ENCODE data around the gene DNAJC27. TPM values are rescaled to one million over a fixed set of nuclear protein-coding genes. Genes with fewer than 3 reads are reported as not detected.

The DNAJC27 gene
- polyA plus RNA-seq, 1 of the 3 experiments (the other 2 are of a cell fraction): 2.4 TPM

DNA sequence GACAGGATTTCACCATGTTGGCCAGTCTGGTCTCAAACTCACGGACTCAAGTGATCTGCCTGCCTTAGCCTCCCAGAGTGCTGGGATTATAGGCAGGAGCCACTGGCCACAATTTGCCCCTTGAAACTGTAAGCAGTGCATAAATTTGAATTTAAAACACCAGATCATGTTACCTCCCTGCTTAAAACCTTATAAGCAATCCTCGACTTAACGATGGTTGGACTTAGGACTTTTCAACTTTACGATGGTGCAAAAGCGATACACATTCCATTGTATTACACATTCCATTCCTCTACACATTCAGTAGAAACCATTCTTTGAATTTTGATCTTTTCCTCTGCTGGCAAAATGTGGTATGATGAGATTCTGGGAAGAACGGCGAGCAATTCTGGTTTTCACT is 46.9 kb upstream of the DNAJC27 start:
- H3K4me2 ChIP-seq: no peak overlapping the region
- TF ChIP-seq YY1 (IDR thresholded peaks at IDR 0.05; ENCODE audit: low read depth): no peak
- TF ChIP-seq MXI1 (IDR thresholded peaks at IDR 0.05; ENCODE audit: low read depth, low read length): no peak
- no peak for TF ChIP-seq GABPA (IDR thresholded peaks at IDR 0.05; ENCODE audit: low read depth)
- TF ChIP-seq, protein P1, sequence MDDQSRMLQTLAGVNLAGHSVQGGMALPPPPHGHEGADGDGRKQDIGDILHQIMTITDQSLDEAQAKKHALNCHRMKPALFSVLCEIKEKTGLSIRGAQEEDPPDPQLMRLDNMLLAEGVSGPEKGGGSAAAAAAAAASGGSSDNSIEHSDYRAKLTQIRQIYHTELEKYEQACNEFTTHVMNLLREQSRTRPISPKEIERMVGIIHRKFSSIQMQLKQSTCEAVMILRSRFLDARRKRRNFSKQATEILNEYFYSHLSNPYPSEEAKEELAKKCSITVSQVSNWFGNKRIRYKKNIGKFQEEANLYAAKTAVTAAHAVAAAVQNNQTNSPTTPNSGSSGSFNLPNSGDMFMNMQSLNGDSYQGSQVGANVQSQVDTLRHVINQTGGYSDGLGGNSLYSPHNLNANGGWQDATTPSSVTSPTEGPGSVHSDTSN (IDR thresholded peaks at IDR 0.05): no peak
- TF ChIP-seq FOXJ3 (CRISPR knock-in tag; IDR thresholded peaks at IDR 0.05): no peak
- no peak for TF ChIP-seq ELF1 (IDR thresholded peaks at IDR 0.05)
- TF ChIP-seq FOSL2 (IDR thresholded peaks at IDR 0.05; ENCODE audit: borderline replicate concordance, low read depth): no peak
- no peak for TF ChIP-seq CHD2 (IDR thresholded peaks at IDR 0.05; ENCODE audit: low read length, partially characterized antibody)
- no peak for TF ChIP-seq NFIC (IDR thresholded peaks at IDR 0.05; ENCODE audit: borderline replicate concordance)
- no peak for TF ChIP-seq RCOR1 (IDR thresholded peaks at IDR 0.05; ENCODE audit: low read length)
- TF ChIP-seq POLR2AphosphoS5 (IDR thresholded peaks at IDR 0.05; ENCODE audit: low read depth, low read length): no peak
- TF ChIP-seq EZH2phosphoT487 (IDR thresholded peaks at IDR 0.05; ENCODE audit: borderline replicate concordance, low read depth): no peak
- no peak for TF ChIP-seq TEAD4 (IDR thresholded peaks at IDR 0.05; ENCODE audit: borderline replicate concordance, insufficient read depth)
- TF ChIP-seq, protein P2, sequence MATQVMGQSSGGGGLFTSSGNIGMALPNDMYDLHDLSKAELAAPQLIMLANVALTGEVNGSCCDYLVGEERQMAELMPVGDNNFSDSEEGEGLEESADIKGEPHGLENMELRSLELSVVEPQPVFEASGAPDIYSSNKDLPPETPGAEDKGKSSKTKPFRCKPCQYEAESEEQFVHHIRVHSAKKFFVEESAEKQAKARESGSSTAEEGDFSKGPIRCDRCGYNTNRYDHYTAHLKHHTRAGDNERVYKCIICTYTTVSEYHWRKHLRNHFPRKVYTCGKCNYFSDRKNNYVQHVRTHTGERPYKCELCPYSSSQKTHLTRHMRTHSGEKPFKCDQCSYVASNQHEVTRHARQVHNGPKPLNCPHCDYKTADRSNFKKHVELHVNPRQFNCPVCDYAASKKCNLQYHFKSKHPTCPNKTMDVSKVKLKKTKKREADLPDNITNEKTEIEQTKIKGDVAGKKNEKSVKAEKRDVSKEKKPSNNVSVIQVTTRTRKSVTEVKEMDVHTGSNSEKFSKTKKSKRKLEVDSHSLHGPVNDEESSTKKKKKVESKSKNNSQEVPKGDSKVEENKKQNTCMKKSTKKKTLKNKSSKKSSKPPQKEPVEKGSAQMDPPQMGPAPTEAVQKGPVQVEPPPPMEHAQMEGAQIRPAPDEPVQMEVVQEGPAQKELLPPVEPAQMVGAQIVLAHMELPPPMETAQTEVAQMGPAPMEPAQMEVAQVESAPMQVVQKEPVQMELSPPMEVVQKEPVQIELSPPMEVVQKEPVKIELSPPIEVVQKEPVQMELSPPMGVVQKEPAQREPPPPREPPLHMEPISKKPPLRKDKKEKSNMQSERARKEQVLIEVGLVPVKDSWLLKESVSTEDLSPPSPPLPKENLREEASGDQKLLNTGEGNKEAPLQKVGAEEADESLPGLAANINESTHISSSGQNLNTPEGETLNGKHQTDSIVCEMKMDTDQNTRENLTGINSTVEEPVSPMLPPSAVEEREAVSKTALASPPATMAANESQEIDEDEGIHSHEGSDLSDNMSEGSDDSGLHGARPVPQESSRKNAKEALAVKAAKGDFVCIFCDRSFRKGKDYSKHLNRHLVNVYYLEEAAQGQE (IDR thresholded peaks at IDR 0.05; ENCODE audit: low read depth, low read length): no peak
- TF ChIP-seq MEF2A (IDR thresholded peaks at IDR 0.05; ENCODE audit: borderline replicate concordance, low read depth): no peak
- no peak for TF ChIP-seq RAD21 (IDR thresholded peaks at IDR 0.05; ENCODE audit: low read length)
- no peak for TF ChIP-seq TCF12 (IDR thresholded peaks at IDR 0.05)
- TF ChIP-seq, protein P3, sequence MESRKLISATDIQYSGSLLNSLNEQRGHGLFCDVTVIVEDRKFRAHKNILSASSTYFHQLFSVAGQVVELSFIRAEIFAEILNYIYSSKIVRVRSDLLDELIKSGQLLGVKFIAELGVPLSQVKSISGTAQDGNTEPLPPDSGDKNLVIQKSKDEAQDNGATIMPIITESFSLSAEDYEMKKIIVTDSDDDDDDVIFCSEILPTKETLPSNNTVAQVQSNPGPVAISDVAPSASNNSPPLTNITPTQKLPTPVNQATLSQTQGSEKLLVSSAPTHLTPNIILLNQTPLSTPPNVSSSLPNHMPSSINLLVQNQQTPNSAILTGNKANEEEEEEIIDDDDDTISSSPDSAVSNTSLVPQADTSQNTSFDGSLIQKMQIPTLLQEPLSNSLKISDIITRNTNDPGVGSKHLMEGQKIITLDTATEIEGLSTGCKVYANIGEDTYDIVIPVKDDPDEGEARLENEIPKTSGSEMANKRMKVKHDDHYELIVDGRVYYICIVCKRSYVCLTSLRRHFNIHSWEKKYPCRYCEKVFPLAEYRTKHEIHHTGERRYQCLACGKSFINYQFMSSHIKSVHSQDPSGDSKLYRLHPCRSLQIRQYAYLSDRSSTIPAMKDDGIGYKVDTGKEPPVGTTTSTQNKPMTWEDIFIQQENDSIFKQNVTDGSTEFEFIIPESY (IDR thresholded peaks at IDR 0.05; ENCODE audit: borderline replicate concordance, low read depth): no peak
- TF ChIP-seq, protein P4, sequence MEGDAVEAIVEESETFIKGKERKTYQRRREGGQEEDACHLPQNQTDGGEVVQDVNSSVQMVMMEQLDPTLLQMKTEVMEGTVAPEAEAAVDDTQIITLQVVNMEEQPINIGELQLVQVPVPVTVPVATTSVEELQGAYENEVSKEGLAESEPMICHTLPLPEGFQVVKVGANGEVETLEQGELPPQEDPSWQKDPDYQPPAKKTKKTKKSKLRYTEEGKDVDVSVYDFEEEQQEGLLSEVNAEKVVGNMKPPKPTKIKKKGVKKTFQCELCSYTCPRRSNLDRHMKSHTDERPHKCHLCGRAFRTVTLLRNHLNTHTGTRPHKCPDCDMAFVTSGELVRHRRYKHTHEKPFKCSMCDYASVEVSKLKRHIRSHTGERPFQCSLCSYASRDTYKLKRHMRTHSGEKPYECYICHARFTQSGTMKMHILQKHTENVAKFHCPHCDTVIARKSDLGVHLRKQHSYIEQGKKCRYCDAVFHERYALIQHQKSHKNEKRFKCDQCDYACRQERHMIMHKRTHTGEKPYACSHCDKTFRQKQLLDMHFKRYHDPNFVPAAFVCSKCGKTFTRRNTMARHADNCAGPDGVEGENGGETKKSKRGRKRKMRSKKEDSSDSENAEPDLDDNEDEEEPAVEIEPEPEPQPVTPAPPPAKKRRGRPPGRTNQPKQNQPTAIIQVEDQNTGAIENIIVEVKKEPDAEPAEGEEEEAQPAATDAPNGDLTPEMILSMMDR (IDR thresholded peaks at IDR 0.05): no peak
- H3K4me1 ChIP-seq (ENCODE audit: control insufficient read depth in 1 of 2, insufficient read depth in 2 of 2, low read depth in 1 of 2, low read length in 1 of 2): peaks cover 0 to 6% of the 10 kb centered on the region in 2 experiments; a peak in 1 of 4 replicates
- no peak overlapping the region for H3K9ac ChIP-seq
- 94% methylated on average over 7 of the region's 7 CpGs for WGBS (ENCODE audit: low lambda C conversion rate)
- POLR2A ChIA-PET: interaction anchor here (0.7 kb wide), 1 partner anchor 7 kb away, joined by 4 read pairs; no protein-coding TSS in a partner anchor
- CTCF ChIA-PET: interaction anchor here (1.0 kb wide), 2 partner anchors 31 to 43 kb away, joined by 3 read pairs; no protein-coding TSS in a partner anchor
- H2AFZ ChIP-seq (ENCODE audit: low read depth): no peak overlapping the region
- H4K20me1 ChIP-seq (ENCODE audit: insufficient read depth): no peaks in the 10 kb centered on the region
- no peaks in the 10 kb centered on the region for H3K9me3 ChIP-seq
- H3K27me3 ChIP-seq (ENCODE audit: insufficient read depth): no peaks in the 10 kb centered on the region
- H3F3A ChIP-seq (replicated peaks; ENCODE audit: insufficient read depth): no peaks in the 10 kb centered on the region
- DNase-seq: no peak
- H3K36me3 ChIP-seq (replicated peaks in 1 of 2; ENCODE audit: control insufficient read depth in 1 of 2, insufficient read depth in 2 of 2, low read length in 1 of 2): no peaks in the 10 kb centered on the region
- H3K4me3 ChIP-seq (ENCODE audit: low read depth in 2 of 2, low read length in 1 of 2): no peak overlapping the region
- no peak overlapping the region for H3K27ac ChIP-seq (ENCODE audit: low read depth in 2 of 2, low read length in 1 of 2)
- H3K79me2 ChIP-seq (ENCODE audit: insufficient read depth): no peaks in the 10 kb centered on the region
- H3K9me2 ChIP-seq: no peaks in the 10 kb centered on the region
